ENCODE data around the gene SERPINE2.
"Not testable (repeated sequence)": the region's sequence is repeated elsewhere in the genome, so short reads cannot be mapped to it uniquely, and the experiment has no call there.

SERPINE2 gene

DNA sequence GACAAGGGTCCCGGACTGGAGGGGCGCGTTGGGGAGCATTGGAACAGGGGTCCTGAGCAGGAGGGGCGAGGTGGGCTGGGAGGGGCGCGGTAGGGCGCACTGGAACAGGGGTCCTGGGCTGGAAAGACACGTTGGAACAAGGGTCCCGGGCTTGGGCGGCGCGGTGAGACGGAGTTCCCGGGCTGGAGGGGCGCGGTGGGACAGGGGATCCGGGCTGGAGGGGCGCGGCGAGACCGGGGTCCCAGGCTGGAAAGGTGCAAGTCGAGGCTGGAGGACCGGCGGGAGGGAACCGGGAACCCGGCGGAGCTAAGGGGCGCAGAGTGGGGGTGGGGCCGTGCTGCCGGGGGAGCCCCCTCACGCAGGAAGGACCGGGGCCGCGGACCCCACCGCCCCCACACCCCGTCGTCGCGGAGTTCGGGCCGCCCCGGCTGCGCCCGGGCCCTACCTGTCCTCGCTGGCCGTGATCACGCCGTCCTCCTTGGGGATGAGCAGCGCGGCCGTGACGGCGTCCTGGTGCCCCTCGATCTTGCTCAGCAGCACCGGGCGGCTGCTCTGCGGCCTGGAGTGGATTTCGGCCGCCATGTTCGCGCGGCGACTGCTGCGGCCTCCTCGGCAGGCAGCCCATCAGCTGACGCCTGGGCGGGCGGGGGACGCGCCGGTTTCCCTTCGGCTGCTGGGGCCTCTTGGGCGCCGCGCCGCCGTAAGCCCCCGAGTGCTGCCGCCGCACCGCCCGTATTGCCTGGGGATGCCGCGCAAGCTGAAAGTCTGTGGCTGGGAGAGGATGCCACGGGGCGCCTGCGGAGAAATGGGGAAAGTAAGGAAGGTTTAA lies 94.2 kb downstream of the SERPINE2 start, which contains the start of gene WDFY1:
WDFY1 (minus strand) TSS at position 633 of the 829 bp plus-strand sequence; CDS start at position 582, 51 bp downstream.
- DNase-seq (ENCODE audit: insufficient read length, low spot score) = peak; percentile 81
- peak; percentile 86 for FAIRE-seq

DNA sequence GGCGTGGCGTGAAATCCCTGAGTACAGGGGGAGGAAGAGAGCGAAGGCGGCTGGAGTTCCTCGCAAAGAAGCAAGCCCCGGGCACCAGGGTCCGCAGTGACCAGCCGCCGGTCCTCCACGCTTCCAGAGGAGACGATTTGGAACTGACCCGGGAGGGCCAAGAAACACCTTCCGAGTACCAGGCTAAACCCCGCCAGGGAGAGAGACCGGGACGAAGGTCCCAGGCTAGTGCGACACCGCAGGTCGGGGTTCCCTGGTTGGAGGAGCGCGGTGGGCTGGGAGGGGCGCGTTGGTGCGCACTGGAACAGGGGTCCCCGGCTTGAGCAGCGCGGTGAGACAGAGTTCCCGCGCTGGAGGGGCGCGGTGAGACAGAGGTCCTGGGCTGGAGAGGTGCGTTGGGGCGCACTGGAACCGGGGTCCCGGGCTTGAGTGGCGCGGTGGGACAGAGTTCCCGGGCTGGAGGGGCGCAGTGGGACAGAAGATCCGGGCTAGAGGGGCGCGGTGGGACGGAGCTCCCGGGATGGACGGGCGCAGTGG lies 94.9 kb downstream of the SERPINE2 start:
- FAIRE-seq (no peak), DNase-seq (ENCODE audit: insufficient read length, low spot score) (no peak)

DNA sequence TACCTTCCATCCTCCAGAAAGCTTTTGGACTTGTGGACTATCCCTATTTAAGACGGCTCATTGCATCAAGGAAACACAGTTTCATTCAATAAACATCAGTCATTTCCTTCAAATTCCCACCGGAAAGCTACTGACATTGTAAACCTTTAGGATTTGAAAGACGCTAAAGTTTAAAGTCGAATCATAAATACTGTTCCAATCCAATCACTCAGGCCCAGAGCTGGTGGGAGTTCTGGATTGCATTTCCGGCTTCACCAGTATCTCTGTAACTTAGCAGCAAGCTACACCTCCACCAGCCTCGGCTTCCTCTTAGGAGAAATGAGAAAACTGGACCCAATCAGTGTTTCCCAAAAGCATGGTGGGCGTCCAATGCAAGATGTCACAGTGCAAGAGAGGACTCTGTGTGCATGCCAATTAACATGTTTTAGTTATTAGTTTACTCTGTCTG lies 95.5 kb downstream of the SERPINE2 start:
- peak; percentile 73 for FAIRE-seq
- no peak for DNase-seq (ENCODE audit: insufficient read length, low spot score)

DNA sequence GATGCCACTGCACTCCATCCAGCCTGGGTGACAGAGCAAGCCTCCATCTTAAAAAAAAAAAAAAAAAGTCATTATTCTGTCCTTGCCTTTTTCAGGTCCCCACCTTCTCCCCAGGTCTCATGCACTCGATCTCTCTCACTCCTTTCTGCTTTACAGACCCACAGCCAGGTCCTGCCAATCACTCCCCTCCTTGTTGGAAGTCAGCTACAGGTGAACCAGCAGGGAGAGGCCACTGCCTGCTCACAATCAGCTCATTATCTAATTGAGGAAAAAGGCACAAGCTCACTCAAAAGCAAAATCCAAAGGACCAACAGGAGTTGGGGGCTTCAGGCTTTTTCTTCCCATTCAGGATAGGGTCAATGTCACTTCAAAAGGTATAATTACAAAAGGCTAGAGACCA lies 96.0 kb downstream of the SERPINE2 start:
- DNase-seq (ENCODE audit: insufficient read length, low spot score) = no peak
- FAIRE-seq = no peak

DNA sequence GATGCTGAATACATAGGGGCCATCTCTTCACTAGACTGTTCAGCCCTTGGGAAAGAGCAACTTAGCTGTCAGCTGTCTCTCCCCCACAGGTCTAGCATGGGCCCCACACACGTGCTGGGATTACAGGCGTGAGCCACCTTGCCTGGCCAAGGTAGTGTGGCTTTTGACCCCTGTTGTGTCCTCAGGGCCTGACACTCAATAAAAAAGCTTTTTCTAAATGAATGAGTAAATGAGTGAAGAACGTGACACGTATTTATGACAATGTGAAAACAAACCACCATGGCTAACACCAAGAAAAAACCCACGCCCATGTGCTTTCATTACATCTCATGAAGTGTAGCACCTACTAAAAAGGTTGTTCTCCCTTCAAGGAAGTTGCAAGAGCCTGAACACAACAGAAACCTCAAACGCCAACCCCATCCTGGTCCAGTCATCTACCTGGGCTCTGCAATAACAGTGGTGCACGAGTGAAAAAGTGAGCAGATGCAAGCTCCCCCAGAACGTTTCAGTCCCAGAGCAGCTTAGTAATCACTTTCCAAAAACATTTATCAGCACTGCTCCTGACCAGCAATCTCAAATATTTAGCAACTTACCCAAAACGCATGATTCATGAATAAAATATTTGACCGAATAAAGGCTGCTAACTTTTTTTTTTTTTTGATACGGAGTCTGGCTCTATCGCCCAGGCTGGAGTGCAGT lies 97.4 kb downstream of the SERPINE2 start:
- no peak for DNase-seq (ENCODE audit: insufficient read length, low spot score)
- FAIRE-seq = peak; percentile 76

DNA sequence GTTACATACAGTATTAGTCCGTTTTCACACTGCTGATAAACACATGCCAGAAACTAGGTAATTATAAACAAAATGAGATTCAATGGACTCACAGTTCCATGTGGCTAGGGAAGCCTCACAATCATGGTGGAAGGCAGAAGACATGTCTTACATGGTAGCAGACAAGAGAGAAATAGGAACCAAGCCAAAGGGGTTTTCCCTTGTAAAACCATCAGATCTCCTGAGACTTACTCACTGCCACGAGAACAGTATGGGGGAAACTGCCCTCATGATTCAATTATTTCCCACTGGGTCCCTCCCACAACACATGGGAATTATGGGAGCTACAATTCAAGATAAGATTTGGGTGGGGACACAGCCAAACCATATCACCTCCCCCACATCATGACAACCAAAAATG lies 99.6 kb downstream of the SERPINE2 start:
- not testable (repeated sequence) for DNase-seq (ENCODE audit: insufficient read length, low spot score); FAIRE-seq

DNA sequence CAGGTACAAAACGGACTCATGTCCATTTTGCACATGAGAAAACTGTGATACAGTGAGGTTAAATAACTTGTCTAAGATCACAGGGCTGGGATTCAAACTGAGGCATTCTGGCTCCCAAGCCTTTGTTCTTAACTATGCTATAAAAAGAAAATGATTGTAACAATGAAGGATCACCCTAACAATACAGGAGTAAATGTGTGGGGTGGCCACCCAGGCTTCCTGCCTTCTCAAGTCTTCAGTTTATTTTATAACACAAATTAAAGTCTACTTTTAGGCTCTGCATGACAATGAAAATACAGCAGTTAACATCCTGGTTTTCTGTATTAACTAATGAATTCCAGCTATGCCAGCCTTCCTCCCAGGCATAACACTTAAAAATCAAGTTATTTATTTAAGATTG lies 101.6 kb downstream of the SERPINE2 start:
- DNase-seq (ENCODE audit: insufficient read length, low spot score) = no peak
- no peak for FAIRE-seq

DNA sequence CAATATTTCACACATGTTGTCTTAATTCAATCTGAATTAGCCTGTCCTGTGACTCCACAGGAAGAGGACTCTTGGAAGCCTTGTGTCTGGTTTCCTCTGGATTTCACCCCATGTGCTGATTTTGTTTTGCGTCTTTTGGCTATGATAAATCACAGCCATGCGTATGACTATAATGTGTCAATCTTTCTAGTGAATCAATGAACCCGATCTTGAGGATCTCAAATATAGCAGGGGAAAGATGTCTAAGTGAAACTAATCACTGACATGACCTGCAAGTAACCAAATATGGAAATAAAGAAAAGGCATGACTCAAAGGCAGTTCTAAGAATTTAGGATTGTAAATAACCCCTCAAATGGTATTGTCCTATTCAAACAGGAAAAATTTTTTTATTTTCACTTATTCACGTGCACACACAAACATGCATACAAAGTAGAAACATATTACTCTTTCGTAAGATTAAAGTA lies 102.2 kb downstream of the SERPINE2 start:
- FAIRE-seq (peak; percentile 70), DNase-seq (ENCODE audit: insufficient read length, low spot score) (no peak)

DNA sequence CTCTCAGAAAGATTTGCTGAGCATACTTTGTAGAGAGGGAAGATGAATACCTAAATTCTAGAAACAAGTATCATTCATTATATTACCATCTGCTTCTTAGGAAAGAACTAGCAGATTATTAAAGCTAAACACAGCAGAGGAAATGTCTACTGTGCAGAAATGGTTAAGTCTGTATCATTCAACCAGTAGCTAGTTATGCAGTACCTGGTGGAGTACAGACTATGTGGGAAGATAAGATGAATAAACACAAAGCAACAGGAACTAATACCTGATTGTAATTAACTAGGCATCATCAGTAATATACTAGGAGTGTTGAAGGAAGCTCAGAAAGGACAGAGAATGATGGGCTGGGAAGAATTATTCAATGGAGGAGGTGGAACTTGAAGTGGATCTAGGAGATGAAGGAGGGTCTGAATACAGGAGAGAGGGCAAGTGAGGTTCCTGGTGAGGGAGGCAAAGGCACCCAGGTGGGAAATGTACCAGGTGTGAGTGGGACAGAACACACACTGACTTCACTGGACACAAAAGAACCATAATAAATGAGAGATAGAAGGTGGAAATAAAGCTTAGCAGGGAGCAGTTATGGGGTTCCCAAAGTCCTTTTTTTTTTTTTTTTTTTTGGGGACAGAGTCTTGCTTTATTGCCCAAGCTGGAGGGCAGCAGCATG lies 103.5 kb downstream of the SERPINE2 start:
- DNase-seq (ENCODE audit: insufficient read length, low spot score) (no peak), FAIRE-seq (no peak)

DNA sequence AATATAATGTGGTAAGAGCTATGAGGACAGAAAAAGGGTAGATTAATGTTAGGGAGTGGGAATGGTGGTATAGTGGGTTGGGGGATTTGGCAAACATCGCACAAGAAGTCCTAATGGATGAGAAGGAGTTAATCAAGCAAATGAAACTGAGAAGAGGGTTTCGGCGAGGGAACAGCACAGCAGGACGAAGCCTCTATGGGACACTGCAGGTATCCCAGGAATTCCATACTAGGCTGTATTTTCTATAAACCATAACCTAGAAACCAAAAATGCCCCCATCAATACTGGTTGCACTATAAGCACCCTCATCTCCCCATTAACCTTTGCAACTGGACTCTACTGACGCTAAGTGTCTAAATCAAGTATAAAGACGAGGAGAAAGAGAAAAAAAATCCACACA lies 104.2 kb downstream of the SERPINE2 start:
- DNase-seq (ENCODE audit: insufficient read length, low spot score) = no peak
- FAIRE-seq = no peak

DNA sequence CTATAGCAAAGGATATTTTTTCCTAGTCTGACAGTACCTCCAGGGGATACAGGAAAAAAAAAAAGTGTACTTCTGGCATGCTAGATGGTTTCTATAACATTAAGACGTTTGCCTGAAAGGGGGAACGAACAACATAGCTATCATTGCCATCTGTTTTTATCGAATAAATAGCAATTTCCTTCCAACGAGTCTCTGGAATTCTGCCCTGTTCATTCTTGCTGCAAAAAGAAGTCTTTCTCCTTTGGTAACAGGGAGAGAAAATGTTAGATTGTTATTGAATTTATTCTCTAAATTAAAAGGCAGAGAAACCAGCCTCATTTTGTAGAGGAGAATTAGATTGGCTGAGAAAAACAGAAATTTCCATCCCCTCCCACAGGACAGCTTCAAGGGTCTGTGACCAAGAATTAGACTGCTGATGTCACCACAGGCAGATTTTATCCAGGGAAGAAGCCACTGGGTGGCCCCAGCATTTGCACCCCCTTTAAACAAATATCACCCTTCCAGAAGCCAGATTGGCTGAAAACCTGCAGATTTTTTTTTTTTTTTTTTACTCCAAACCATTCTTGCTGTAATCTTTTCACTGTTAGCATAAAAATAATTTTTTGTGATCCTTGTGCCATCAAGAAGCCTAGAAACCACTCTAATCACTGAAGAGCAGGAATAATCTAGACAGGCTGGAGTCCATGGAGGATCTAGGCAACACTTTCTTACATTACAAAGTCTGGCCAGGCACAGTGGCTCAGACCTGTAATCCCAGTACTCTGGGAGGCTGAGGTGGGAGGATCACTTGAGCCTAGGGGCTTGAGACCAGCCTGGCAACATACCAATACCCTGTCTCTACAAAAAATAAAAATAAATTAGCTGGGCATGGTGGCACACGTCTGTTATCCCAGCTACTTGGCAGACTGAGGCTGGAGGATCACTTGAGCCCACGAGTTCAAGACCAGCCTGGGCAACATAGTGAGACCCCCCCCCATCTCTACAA lies 106.0 kb downstream of the SERPINE2 start:
- FAIRE-seq = no peak
- DNase-seq (ENCODE audit: insufficient read length, low spot score) = no peak

DNA sequence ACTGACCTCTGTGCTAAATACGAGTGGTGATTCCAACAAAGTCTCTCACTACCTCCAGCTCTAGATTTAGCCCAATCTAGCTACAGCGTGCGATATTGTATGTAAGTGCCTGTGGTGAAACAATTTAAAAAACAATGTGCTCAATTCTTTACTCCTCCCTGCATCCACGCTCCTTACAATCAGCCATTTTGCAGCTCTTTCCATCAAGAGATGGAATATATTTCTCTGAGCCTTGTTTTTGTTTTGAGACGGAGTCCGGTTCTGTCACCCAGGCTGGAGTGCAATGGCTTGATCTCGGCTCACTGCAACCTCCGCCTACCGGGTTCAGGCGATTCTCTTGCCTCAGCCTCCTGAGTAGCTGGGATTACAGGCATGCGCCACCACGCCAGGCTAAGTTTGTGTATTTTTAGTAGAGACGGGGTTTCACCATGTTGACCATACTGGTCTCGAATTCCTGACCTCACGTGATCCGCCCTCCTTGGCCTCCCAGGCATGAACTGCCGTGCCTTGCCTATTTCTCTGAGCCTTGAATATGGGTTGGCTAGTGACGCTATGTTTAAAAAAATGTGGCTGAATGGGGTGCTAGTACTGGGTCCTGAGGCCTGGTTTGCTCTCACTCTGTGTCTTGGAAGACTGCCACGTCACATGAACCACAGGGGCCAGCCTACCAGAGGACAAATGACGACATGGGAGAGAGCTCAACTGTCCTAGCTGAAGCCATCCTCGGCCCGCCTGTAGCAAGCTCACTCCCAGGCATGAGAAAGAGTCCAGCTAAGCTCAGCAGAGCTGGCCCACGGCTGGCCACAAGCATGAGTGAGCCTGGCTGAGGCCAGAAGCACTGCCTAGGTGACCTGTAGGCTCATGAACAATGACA lies 108.7 kb downstream of the SERPINE2 start:
- no peak for FAIRE-seq
- DNase-seq (ENCODE audit: insufficient read length, low spot score) = no peak

DNA sequence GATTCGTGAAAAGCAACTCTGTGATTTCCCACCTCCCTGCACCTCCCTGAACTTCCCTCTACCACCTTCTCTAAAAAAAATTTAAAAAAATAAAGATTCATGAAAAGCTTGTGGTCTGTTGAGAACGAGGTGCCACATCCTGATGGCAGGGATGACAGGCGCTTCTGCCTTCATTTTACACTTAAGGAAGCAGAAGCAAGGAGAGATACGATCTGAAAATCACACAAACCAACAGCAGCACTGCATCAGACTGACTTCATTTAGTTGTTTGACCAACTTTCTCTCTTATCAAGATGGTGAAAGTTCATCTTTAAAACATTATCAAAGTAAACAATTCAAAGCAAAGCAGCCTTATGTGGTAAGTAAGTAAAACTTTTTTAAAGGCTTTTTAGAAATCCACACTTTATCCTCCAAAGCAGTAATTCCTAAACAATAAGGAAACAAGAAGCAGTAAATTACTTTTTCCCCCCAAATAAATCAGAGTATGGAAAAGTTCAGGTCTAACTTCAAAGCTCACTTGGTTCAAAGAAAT lies 109.4 kb downstream of the SERPINE2 start:
- FAIRE-seq = peak; percentile 52
- no peak for DNase-seq (ENCODE audit: insufficient read length, low spot score)

DNA sequence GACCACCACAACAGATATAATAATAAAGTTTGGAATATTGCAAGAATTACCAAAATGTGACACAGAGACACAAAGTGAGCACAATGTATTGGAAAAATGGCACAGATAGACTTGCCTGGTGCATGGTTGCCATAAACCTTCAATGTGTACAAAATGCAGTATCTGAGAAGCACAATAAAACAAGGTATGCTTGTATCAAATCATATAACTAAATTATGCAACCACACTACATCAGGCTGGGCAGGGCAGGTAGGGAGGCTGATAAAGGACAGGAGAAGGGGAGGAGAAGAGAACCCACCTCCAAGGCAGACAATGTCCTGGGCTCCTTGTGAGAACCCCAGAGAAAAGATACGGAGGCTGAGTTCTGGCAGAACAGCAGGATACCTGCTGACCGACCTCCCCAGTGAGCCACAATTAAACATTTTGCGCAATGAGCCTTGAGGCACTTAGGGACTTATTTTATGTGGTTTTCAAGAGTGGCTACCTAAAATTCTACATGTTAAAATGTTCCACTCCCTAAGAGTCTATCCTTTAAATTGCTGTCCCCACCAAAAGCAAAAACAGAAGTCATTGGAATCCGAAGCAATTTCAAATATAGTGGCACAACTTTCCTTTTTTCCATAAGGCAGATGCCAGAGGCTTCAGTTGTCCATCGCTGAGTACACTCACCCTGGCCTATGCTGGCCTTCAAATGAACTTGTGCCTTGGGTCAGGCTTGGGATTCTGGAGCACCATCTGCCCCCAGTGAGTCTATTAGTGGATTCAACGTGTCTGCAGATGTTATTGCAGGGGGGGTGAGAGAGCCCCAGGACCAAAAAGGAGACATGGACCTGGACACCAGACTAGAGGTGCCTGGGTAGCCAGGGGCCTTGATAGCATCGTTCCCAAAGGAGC lies 110.7 kb downstream of the SERPINE2 start:
- no peak for FAIRE-seq
- DNase-seq (ENCODE audit: insufficient read length, low spot score) = no peak

DNA sequence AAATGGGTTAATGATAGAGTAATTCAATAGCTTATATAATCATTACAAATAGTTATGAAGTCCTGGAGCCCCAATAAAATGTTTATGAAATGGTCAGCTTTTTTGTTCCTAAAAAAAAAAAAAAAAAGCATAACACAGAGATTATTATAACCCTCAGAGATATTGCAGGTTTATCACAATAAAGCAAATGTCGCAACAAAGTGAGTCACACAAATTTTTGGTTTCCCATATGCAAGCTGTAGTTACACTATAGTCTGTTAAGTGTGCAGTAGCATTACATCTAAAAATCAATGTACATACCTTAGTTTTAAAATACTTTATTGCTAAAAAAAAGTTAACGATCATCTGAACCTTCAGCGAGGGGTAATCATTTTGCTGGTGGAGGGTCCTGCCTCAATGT lies 114.0 kb downstream of the SERPINE2 start:
- no peak for DNase-seq (ENCODE audit: insufficient read length, low spot score)
- FAIRE-seq = no peak
